OCI-LY3 (cell line): ENCODE results near the gene PTH2R.

Experiments
- CTCF ChIP-seq: fragments of 200-600, 300-600 bp; sonication (generic); IDR thresholded peaks from 2 replicates; pipeline ENCODE4 v1.5.1; 2014; ENCODE audit warnings: antibody characterized with exemption, low read length, low read depth
- EZH2phosphoT487 ChIP-seq: fragments of 200-600 bp; shearing (Covaris generic); IDR thresholded peaks from 2 replicates; pipeline ENCODE4 v1.6.1; 2018; ENCODE audit warnings: antibody characterized with exemption, mixed run types, low read depth

GRCh38 chr2:208464205-208464604 lies 57.6 kb downstream of the PTH2R start:
- TF ChIP-seq CTCF (no peak), EZH2phosphoT487 (no peak)
